NCI-H146 treated with DMSO at 0.1 percent for 48 hours (cell line): Measurements from ENCODE around the gene JUNB.

ENCODE experiments used
- DNase-seq: peaks from one replicate; lab custom pipeline; 2025; ENCODE audit not compliant: unreplicated experiment; lab: John Stamatoyannopoulos, UW

Gene JUNB

DNA sequence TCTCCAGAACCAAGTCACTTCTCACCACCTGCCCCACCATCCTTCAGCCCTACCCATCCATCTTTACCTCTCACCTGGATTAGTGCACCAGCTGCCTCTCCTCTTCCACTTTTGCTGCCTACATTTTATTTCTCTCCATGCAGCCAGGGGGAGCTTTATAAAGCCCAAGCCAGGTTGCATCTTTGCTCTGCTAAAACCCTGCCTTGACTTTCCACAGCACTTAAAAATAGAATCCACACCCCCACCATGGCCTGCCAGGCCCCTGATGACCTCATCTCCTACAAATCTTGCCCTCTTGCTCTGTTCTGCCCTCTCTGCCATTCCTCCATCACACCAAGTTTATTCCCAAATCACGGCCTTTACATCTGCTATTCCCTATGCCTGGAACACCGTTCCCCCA, 17.7 kb upstream of the JUNB start:
- DNase-seq: no peak

DNA sequence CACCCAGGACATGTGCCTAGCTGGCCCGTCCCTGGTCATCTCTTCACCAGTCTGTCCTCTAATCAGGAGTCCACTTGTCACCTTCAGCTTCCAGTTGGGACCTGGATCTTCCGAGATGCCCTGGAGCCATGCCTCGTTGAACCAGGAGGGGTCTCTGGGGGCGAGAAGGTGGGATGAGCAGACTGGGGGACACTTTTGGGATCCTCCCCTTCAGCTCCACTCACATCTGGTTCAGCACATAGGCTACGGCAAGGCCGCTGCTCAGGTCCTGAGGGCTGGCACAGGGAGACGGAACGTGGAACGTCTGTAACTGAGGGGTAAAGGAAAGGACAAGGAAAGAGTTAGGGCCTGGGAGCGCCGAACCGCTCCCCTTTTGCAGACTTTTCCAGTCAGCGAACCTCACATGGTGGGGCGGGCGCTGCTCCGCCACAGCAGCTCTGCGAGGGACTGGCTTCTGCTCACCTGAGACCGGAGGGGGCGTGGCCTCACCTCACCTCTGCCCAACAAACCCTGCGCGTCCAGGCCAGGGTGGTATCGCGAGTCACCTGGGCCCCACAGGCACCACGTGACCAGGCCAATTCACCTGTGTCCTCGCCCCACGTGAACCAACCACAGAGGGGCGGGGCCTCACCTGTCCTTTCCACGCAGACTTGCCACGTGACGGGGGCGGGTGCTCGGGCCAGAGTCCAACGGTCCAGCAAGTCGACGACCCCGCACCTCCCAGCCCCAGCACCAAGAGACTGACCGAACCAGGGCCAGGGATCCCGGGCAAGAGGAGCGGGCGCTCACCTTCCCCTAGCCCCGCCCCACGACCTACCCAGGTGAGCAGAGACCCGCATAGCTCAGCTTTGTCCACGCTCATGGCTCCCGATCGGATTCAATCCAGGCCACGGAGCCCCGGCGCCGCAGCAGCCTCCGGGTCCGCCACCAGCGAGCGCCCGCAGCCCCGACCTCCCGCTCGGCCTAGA, 16.4 kb upstream of the JUNB start, which contains the start of gene HOOK2:
Gene HOOK2, minus strand, starts transcription at position 965 of the 968 bp plus-strand sequence. Its CDS starts 103 bp downstream, at position 862.
- DNase-seq: peak; percentile 94

DNA sequence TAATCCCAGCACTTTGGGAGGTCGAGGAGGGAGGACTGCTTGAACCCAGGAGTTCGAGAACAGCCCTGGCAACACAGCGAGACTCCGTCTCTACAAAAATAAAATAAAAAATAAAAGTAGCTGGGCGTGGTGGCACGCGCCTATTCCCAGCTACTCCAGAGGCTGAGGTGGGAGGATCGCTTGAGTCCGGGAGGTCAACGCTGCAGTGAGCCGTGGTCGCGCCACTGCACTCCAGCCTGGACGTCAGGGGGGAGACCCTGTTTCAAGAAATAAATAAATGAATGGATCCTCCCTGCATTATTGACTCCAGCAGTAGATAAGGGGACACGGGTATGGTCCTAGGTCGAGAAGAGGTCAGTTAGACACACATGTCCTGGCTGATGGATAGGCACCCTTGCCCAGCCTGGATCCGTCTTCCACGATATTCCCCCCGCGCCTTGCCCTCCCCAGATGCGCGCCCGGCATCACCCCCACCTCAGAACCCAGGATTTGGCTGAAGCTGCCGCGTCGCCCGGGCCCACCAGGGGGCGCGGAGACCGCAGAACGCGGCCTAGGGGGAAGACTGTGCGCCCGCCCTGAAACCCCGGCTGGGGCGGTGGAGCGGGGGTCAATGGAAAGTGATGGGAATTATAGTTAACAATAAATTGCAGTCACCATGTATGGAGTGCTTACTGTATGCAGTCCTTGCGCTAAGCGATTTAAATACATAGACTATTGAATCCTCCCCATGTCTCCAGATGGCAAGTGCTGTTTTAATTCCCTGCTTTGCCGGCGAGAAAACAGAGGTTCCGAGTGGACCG, 13.9 kb upstream of the JUNB start:
- DNase-seq: peak; percentile 85

- peak; percentile 82 for DNase-seq
These were observed 13.0 kb upstream of the JUNB start for GRCh38 chr19:12778017-12778904.

DNA sequence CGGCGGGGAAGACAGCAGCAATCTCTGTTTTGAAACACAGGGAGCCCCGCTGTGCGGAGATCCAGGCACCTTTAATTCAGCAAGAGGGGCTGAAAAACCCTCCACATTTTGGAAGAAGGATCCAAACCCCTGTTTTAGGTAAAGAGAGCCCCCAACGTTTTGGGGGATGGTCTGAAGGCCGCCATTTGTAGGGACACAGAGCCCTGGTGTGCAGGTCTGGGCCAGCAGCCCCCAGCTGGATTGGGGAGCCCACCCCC, 12.5 kb upstream of the JUNB start:
- no peak for DNase-seq

GRCh38 chr19:12779162-12779993, 11.9 kb upstream of the JUNB start:
- peak; percentile 39 for DNase-seq

DNA sequence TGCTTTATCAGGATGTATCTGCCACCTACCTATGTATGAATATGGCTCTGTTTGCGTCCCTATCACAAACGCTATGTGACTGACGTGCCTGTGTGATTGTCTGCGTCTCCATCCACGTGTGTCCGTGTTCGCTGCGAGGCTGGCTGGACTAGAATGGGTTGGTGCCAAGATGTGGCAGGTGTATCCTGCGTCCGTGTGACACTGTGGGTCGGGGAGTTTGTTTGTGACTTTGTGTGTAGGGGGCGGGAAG, 9.2 kb upstream of the JUNB start:
- DNase-seq: no peak

- DNase-seq: peak; percentile 74
These were observed 8.6 kb upstream of the JUNB start for GRCh38 chr19:12782424-12783290.

- no peak for DNase-seq
These were observed 7.9 kb upstream of the JUNB start for GRCh38 chr19:12783291-12783848.

DNA sequence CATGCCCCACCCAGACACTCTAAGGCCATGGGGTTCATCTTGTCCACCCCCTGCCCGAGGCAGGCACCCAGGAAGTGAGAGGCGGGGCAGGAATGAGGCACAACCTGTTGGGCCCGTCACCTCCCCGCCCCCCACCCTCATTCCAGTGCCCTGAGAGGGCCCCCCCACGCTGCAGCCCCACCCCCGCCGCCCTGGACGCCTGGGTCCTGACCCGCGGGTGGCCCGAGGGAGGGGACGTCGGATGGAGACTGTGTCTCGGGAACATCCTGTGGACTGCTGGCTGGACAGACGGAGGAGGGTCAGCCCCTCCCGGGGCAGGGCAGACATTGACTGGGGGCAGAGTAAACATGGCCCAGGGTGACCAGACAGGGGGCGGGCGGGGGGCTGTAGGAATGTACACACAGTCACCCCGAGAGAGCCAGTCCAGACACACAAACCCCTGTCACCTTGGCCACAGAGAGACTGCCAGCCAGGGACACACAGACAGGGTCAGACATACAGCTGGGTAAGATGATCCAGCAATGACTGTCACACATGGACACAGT, 7.4 kb upstream of the JUNB start:
- DNase-seq: no peak

- DNase-seq: no peak
These were observed 6.9 kb upstream of the JUNB start for GRCh38 chr19:12784394-12784870.

- no peak for DNase-seq
These were observed 6.3 kb upstream of the JUNB start for GRCh38 chr19:12784871-12785430.

- DNase-seq: no peak
These were observed 5.8 kb upstream of the JUNB start for GRCh38 chr19:12785431-12786031.

- no peak for DNase-seq
These were observed 5.0 kb upstream of the JUNB start for GRCh38 chr19:12786141-12786870.

GRCh38 chr19:12786952-12787351, 4.3 kb upstream of the JUNB start:
- DNase-seq: no peak

DNA sequence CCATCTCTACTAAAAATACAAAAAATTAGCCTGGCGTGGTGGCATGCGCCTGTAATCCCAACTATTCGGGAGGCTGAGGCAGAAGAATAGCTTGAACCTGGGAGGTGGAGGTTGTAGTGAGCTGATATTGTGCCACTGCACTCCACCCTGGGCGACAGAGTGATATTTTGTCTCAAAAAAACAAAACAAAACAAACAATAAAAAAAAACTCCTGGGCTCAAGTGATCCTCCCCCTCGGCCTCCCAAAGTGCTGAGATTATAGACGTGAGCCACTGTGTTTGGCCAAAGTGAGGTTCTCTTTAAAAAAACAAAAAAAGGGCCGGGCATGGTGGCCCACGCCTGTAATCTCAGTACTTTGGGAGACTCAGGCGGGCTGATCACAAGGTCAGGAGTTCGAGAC, 3.8 kb upstream of the JUNB start:
- DNase-seq: no peak

- DNase-seq: no peak
These were observed 3.1 kb upstream of the JUNB start for GRCh38 chr19:12788042-12788681.
